ENCODE results near the gene PLCB3. TPM values are rescaled to one million over a fixed set of nuclear protein-coding genes. Genes with fewer than 3 reads are reported as not detected.

PLCB3 gene
- total and polyA plus RNA-seq, 2 donors (not counting 1 experiment from before 2014, with no cell fraction given): 17.2 to 37.2 TPM

DNA sequence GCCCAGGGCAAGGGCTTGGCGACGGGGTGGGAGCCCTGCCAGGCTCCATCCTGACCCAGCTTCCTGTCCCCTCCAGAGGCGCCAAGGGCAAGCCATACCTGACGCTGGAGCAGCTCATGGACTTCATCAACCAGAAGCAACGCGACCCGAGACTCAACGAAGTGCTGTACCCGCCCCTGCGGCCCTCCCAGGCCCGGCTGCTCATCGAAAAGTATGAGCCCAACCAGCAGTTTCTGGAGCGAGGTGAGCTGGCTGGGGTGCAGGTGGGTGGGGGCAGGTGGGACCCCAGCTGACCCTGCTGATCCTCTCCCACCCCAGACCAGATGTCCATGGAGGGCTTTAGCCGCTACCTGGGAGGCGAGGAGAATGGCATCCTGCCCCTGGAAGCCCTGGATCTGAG, 5.0 kb downstream of the PLCB3 start:
- TF ChIP-seq EZH2 (IDR thresholded peaks at IDR 0.05; ENCODE audit: low read length, missing control alignments): no peak
- TF ChIP-seq, protein P1, sequence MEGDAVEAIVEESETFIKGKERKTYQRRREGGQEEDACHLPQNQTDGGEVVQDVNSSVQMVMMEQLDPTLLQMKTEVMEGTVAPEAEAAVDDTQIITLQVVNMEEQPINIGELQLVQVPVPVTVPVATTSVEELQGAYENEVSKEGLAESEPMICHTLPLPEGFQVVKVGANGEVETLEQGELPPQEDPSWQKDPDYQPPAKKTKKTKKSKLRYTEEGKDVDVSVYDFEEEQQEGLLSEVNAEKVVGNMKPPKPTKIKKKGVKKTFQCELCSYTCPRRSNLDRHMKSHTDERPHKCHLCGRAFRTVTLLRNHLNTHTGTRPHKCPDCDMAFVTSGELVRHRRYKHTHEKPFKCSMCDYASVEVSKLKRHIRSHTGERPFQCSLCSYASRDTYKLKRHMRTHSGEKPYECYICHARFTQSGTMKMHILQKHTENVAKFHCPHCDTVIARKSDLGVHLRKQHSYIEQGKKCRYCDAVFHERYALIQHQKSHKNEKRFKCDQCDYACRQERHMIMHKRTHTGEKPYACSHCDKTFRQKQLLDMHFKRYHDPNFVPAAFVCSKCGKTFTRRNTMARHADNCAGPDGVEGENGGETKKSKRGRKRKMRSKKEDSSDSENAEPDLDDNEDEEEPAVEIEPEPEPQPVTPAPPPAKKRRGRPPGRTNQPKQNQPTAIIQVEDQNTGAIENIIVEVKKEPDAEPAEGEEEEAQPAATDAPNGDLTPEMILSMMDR (conservative IDR thresholded peaks at IDR 0.05 in 1 of 2, IDR thresholded peaks at IDR 0.05 in 1 of 2; ENCODE audit: low read depth in 1 of 2, low read length in 2 of 2): no peak
- no peaks in the 10 kb centered on the region for H3K27me3 ChIP-seq (ENCODE audit: control insufficient read depth, insufficient read depth, low read length)
- no peak overlapping the region for H2AFZ ChIP-seq (ENCODE audit: low read length)
- peaks cover 3% of the 10 kb centered on the region for H3K4me1 ChIP-seq (ENCODE audit: control insufficient read depth, extremely low read depth, insufficient read depth, low read length)
- peaks cover 32% of the 10 kb centered on the region for H3K36me3 ChIP-seq (ENCODE audit: control insufficient read depth, insufficient read depth, low read length)
- H3K79me2 ChIP-seq (ENCODE audit: control insufficient read depth, insufficient read depth, low read length): peaks cover 24% of the 10 kb centered on the region
- H3K9me3 ChIP-seq (ENCODE audit: control insufficient read depth, insufficient read depth, low read depth, low read length): no peaks in the 10 kb centered on the region
- DNase-seq (ENCODE audit: low read depth in 2 of 2): no peak
- H3K4me3 ChIP-seq (replicated peaks in 1 of 4; ENCODE audit: control extremely low read depth in 1 of 4, insufficient read depth in 1 of 4, low read depth in 3 of 4, low read length in 4 of 4): no peak overlapping the region
- no peaks in the 10 kb centered on the region for H4K20me1 ChIP-seq (ENCODE audit: control insufficient read depth, extremely low read depth, insufficient read depth, low read length)
- no peak overlapping the region for H3K27ac ChIP-seq (ENCODE audit: insufficient read depth, low read length)
- no peak overlapping the region for H3K9ac ChIP-seq (ENCODE audit: insufficient read depth, low read length)
- H3K4me2 ChIP-seq (ENCODE audit: extremely low read depth, insufficient read depth, low read length): no peak overlapping the region

DNA sequence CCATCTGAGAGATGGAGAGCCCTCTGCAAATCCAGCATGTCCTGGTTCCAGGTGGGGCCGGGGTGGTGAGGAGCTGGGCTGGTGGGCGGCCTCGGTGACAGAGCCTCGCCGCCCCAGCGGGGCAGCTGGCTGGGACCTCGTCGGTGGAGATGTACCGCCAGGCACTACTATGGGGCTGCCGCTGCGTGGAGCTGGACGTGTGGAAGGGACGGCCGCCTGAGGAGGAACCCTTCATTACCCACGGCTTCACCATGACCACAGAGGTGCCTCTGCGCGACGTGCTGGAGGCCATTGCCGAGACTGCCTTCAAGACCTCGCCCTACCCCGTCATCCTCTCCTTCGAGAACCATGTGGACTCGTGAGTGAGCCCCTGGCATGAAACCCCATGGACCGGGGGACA, 7.0 kb downstream of the PLCB3 start:
- H4K20me1 ChIP-seq (ENCODE audit: control insufficient read depth, extremely low read depth, insufficient read depth, low read length): no peaks in the 10 kb centered on the region
- no peak overlapping the region for H3K27ac ChIP-seq (ENCODE audit: insufficient read depth, low read length)
- H3K9ac ChIP-seq (ENCODE audit: insufficient read depth, low read length): no peak overlapping the region
- no peak overlapping the region for H3K4me3 ChIP-seq (replicated peaks in 1 of 4; ENCODE audit: control extremely low read depth in 1 of 4, insufficient read depth in 1 of 4, low read depth in 3 of 4, low read length in 4 of 4)
- no peak for TF ChIP-seq EZH2 (IDR thresholded peaks at IDR 0.05; ENCODE audit: low read length, missing control alignments)
- TF ChIP-seq, protein P1 (conservative IDR thresholded peaks at IDR 0.05 in 1 of 2, IDR thresholded peaks at IDR 0.05 in 1 of 2; ENCODE audit: low read depth in 1 of 2, low read length in 2 of 2): no peak
- no peak overlapping the region for H3K4me2 ChIP-seq (ENCODE audit: extremely low read depth, insufficient read depth, low read length)
- no peak overlapping the region for H2AFZ ChIP-seq (ENCODE audit: low read length)
- no peaks in the 10 kb centered on the region for H3K27me3 ChIP-seq (ENCODE audit: control insufficient read depth, insufficient read depth, low read length)
- H3K79me2 ChIP-seq (ENCODE audit: control insufficient read depth, insufficient read depth, low read length): peaks cover 7% of the 10 kb centered on the region
- H3K9me3 ChIP-seq (ENCODE audit: control insufficient read depth, insufficient read depth, low read depth, low read length): no peaks in the 10 kb centered on the region
- no peak for DNase-seq (ENCODE audit: low read depth in 2 of 2)
- H3K4me1 ChIP-seq (ENCODE audit: control insufficient read depth, extremely low read depth, insufficient read depth, low read length): no peaks in the 10 kb centered on the region
- H3K36me3 ChIP-seq (ENCODE audit: control insufficient read depth, insufficient read depth, low read length): peaks cover 45% of the 10 kb centered on the region

DNA sequence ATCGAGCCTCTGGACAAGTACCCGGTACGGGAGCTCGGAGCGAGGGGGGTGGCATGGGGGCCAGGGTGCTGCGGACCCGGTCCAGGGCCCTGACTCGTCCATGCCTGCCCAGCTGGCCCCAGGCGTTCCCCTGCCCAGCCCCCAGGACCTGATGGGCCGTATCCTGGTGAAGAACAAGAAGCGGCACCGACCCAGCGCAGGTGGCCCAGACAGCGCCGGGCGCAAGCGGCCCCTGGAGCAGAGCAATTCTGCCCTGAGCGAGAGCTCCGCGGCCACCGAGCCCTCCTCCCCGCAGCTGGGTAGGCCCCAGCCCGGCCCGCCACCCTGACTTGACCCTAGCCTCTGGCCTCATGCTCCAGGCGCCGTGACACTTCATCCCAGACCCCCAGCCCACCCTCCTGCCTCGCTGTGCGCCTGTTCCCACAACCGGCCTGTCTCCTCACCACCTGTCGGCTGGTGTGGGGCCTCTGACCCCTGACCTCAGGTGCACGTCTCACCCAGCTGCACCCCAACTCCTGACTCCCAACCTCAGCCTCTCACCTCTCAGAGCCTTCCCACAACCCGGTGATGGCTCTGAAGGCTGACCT, 7.7 kb downstream of the PLCB3 start:
- no peaks in the 10 kb centered on the region for H3K27me3 ChIP-seq (ENCODE audit: control insufficient read depth, insufficient read depth, low read length)
- H3K9ac ChIP-seq (ENCODE audit: insufficient read depth, low read length): no peak overlapping the region
- H3K4me3 ChIP-seq (replicated peaks in 1 of 4; ENCODE audit: control extremely low read depth in 1 of 4, insufficient read depth in 1 of 4, low read depth in 3 of 4, low read length in 4 of 4): no peak overlapping the region
- H3K79me2 ChIP-seq (ENCODE audit: control insufficient read depth, insufficient read depth, low read length): peaks cover under 1% of the 10 kb centered on the region
- H3K27ac ChIP-seq (ENCODE audit: insufficient read depth, low read length): no peak overlapping the region
- no peak for TF ChIP-seq EZH2 (IDR thresholded peaks at IDR 0.05; ENCODE audit: low read length, missing control alignments)
- TF ChIP-seq, protein P1 (conservative IDR thresholded peaks at IDR 0.05 in 1 of 2, IDR thresholded peaks at IDR 0.05 in 1 of 2; ENCODE audit: low read depth in 1 of 2, low read length in 2 of 2): no peak
- DNase-seq (ENCODE audit: low read depth in 2 of 2): no peak
- no peaks in the 10 kb centered on the region for H3K4me1 ChIP-seq (ENCODE audit: control insufficient read depth, extremely low read depth, insufficient read depth, low read length)
- no peak overlapping the region for H3K4me2 ChIP-seq (ENCODE audit: extremely low read depth, insufficient read depth, low read length)
- peaks cover 48% of the 10 kb centered on the region for H3K36me3 ChIP-seq (ENCODE audit: control insufficient read depth, insufficient read depth, low read length)
- H4K20me1 ChIP-seq (ENCODE audit: control insufficient read depth, extremely low read depth, insufficient read depth, low read length): no peaks in the 10 kb centered on the region
- H3K9me3 ChIP-seq (ENCODE audit: control insufficient read depth, insufficient read depth, low read depth, low read length): no peaks in the 10 kb centered on the region
- H2AFZ ChIP-seq (ENCODE audit: low read length): no peak overlapping the region

Data from fibroblast of lung (primary cell).